GM21576 (cell line): ENCODE measurements around the gene ZNF534.
"Not testable (repeated sequence)": the region's sequence is repeated elsewhere in the genome, so short reads cannot be mapped to it uniquely, and the experiment has no call there.

ENCODE experiments used
- ATAC-seq: cut with Tn5 transposase; IDR thresholded peaks from one replicate; pipeline ENCODE4 v1.9.1; 2021; ENCODE audit warnings: mild to moderate bottlenecking, moderate library complexity; ENCODE audit not compliant: unreplicated experiment

ZNF534 gene

GRCh38 chr19:52494518-52494917 is 65.6 kb downstream of the ZNF534 start:
- no peak for ATAC-seq

GRCh38 chr19:52498571-52498970 is 69.6 kb downstream of the ZNF534 start:
- no peak for ATAC-seq

- ATAC-seq = not testable (repeated sequence)
These were observed 71.5 kb downstream of the ZNF534 start for GRCh38 chr19:52500474-52500873.

- not testable (repeated sequence) for ATAC-seq
These were observed 72.0 kb downstream of the ZNF534 start for GRCh38 chr19:52500991-52501390.
